Measurements from ENCODE around the gene ATAD3C.
"Not testable (repeated sequence)": the region's sequence is repeated elsewhere in the genome, so short reads cannot be mapped to it uniquely, and the experiment has no call there.

ATAD3C gene

DNA sequence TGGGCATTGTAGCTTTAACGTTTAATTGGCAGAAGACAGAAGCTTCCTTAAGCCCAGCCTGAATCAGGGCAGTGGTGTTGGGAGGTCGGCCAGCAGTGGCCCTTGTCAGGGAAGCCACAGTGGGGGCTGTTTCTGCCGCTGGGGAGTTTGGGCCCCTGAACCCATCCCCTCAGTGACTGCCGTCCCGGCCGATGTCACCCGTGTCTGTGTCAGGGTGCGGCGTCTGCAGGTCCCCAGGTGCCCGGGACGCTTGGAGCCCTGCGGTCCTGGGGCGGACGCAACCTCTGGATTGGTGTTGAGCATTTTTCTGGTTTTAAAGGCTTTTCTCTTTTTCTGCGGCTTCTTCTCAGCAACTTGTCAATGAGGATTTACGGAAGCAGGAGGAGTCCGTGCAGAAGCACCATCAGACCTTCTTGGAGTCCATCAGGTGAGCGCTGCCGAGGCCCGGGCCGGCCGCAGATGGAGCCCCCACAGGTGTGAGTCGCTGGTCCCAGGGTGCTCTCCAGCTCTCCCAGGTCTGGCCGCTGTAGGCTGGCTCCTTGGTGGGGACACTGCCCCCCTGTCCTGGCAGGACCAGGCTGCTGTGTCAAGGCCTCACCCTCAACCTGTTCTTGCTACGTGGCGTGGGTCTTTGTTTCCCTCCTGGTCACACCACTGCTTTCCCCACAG, 2.3 kb downstream of the ATAD3C start:
- TF ChIP-seq, protein P1, sequence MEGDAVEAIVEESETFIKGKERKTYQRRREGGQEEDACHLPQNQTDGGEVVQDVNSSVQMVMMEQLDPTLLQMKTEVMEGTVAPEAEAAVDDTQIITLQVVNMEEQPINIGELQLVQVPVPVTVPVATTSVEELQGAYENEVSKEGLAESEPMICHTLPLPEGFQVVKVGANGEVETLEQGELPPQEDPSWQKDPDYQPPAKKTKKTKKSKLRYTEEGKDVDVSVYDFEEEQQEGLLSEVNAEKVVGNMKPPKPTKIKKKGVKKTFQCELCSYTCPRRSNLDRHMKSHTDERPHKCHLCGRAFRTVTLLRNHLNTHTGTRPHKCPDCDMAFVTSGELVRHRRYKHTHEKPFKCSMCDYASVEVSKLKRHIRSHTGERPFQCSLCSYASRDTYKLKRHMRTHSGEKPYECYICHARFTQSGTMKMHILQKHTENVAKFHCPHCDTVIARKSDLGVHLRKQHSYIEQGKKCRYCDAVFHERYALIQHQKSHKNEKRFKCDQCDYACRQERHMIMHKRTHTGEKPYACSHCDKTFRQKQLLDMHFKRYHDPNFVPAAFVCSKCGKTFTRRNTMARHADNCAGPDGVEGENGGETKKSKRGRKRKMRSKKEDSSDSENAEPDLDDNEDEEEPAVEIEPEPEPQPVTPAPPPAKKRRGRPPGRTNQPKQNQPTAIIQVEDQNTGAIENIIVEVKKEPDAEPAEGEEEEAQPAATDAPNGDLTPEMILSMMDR (IDR thresholded peaks at IDR 0.05; ENCODE audit: low read depth, low read length) = no peak
- no peak overlapping the region for H3K4me3 ChIP-seq (ENCODE audit: low read depth, low read length)

DNA sequence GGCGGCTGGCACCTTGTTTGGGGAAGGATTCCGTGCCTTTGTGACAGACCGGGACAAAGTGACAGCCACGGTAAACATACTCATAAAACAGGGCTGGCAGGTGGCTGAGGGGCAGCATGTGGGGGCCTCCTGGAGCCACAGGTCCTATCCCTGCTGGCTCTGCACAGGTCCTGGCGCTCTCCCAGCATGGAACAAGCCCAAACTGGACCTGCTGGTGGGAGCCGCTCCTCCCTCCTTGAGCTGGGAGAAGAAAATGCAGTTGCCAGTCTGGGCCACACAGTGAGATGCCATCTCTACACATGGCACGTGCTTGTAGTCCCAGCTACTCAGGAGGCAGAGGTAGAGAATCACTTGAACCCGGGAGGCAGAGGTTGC, 2.9 kb downstream of the ATAD3C start:
- H3K4me3 ChIP-seq (ENCODE audit: low read depth, low read length) = not testable (repeated sequence)

DNA sequence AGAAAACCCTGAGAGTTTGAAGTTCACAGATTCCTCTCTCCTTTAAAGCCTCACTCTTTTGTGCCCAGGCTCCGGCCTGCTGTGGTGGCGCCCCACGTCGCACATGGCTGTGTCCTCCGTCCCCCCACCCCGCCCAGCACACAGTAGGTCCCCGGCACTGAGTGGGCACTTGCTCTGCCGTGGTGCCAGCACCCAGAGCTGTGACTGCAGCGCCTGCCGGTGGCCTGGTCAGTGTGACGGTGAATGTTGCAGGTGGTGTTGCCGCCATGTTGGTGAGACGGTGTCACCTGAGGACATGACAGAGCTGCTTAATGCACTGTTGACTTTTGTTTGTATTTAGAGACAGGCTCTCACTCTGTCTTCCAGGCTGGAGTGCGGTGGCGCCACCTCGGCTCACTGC, 3.4 kb downstream of the ATAD3C start:
- TF ChIP-seq, protein P1 (IDR thresholded peaks at IDR 0.05; ENCODE audit: low read depth, low read length) = no peak
- H3K4me3 ChIP-seq (ENCODE audit: low read depth, low read length) = no peak overlapping the region

DNA sequence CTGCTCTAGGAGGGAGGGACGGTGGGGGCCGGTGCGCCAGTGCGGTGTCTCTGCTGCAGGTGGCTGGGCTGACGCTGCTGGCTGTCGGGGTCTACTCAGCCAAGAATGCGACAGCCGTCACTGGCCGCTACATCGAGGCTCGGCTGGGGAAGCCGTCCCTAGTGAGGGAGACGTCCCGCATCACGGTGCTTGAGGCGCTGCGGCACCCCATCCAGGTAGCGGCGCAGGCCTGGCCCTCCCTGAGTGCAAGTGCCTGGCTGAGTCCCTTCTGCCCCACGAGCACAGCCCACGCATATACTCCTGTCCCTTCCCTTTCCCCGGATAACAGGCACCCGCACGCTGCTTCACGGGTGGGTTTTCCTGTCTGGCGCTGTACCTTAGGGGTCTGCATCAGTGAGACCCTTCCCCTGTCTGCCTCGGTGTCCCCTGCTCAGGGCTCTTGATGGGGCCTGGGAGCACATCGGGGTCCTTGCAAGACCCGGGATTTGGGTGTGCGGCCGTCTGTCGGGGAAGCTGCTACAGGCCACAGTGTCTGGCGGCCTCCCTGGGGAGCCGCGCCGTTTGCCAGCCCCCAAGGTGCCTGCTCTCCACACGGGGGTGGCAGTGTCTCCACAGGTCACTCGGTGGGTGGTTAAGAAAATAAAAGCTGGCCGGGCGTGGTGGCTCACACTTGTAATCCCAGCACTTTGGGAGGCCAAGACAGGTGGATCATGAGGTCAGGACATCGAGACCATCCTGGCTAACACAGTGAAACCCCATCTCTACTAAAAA, 5.0 kb downstream of the ATAD3C start:
- H3K4me3 ChIP-seq (ENCODE audit: low read depth, low read length) = not testable (repeated sequence)

DNA sequence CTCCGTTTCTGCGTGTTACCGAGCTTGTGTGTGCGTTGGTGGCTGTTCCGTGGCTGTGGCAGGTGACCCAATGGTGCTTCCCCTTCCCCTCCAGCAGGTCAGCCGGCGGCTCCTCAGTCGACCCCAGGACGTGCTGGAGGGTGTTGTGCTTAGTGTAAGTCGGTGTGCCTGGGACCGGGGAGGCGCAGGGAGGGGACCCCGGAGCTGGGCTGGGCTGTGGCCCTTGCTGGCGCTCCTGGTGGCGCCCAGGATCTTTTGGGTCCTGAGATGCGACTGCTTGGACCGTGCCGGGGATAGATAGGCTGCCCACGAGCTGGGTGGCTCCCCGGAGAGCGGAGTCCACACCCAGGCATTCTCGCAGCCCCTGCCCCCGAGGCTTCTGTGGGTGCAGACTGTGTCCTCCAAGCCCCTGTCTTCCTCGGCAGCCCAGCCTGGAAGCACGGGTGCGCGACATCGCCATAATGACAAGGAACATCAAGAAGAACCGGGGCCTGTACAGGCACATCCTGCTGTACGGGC, 5.9 kb downstream of the ATAD3C start:
- TF ChIP-seq, protein P1 (IDR thresholded peaks at IDR 0.05; ENCODE audit: low read depth, low read length) = no peak
- no peak overlapping the region for H3K4me3 ChIP-seq (ENCODE audit: low read depth, low read length)

DNA sequence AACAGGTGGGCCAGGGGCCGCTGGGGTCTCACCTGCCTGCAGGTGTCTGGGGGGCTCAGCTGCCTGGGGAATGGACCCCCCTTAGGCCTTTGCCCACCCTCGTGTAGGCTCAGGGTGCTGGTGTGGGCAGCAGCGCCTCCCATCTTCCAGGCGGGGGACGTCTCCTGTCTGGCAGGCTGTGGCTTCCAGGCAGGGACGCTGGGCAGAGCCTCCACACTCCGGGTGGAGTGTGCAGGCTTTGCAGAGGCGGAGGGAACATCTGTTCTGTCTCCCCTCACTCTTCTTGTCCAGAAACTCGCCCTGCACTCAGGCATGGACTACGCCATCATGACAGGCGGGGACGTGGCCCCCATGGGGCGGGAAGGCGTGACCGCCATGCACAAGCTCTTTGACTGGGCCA, 6.4 kb downstream of the ATAD3C start:
- H3K4me3 ChIP-seq (ENCODE audit: low read depth, low read length) = not testable (repeated sequence)

DNA sequence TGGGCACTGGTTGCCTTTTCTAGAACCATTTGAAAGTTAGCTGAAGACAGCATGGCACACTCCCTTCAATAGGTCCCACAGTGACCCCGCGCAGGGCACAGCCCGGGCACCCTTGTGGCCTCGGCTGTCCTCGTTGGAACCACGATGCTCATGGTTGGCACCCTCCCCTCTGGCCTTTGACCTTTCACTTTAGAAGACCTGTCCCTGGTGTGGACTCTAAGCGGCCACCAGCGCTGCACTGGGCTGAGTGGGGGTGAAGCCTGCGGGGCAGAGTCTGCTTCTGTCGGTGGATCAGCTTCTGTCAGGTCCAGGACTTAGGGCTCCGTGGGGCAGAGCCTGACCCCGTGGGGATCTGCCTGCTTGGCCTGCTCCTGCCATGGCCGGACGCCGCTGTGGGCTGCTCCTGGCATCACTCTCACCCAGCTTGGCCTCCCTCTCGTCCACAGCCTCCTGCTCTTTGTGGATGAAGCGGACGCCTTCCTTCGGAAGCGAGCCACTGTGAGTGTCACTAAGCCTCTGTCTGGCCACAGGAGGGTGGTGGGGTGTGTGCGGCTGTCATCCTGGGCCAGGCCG, 7.3 kb downstream of the ATAD3C start:
- H3K4me3 ChIP-seq (ENCODE audit: low read depth, low read length) = not testable (repeated sequence)

DNA sequence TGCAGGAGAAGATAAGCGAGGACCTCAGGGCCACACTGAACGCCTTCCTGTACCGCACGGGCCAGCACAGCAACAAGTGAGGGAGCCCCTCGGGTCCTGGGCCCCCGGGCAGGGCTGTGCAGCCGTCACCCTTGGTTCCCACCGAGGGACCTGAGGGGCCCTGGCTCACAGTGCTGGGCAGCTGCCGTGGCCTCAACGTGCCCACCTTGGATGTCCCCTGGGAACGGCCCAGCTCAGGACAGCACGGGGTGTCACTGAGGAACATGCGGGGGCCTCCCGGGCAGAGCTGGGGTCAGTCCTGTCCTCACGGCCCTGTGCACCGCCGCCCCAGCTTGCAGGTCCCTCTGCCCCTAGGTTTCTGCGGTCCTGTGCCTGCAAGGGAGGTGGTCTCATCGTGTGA, 9.7 kb downstream of the ATAD3C start:
- not testable (repeated sequence) for H3K4me3 ChIP-seq (ENCODE audit: low read depth, low read length)

DNA sequence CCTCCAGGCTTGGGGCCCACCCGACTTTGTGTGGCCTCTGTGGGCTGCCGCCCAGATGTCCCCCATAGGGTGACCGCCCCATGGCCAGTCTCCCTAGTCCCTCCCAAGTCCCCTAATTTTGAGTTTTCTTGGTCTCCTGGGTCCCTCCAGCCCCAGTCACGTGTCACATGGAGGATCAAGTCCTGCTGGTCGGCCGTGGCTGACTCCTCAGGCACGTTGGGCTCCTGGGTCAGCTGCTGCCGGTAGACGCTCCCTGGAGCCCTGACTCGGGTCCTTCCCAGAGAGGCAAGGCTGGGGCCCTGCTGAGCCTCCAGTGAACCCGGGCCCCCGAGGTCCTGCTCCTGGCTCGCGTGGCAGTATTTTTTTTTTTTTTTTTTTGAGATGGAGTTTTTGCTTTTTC, 10.2 kb downstream of the ATAD3C start:
- H3K4me3 ChIP-seq (ENCODE audit: low read depth, low read length) = not testable (repeated sequence)

DNA sequence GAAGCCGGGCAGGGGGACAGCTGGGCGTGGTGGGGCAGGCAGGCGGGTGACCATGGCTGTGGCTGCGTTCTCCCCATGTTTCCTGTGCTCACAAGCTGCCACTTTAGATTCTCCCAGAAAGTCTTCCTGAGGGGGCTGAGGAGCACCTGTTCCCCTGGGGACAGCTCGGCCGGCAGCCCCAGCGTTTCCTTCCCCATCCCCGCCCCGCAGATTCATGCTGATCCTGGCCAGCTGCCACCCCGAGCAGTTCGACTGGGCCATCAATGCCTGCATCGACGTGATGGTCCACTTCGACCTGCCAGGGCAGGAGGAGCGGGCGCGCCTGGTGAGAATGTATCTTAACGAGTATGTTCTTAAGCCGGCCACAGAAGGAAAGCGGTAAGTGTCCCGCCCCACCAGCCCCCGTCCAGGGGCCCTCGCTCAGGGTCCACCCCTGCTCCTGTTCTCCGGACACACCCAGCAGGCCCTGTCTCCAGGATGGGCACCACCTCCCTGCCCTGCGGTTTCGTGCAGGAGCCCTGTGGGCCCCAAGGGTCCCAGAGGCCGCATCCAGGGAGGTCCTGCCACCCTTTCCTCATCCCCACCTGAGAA, 11.1 kb downstream of the ATAD3C start:
- no peak overlapping the region for H3K4me3 ChIP-seq (ENCODE audit: low read depth, low read length)
- TF ChIP-seq, protein P1 (IDR thresholded peaks at IDR 0.05; ENCODE audit: low read depth, low read length) = no peak

Data from WI38 (cell line).